Mesenchymal stem cell (in vitro differentiated cells and primary cell): ENCODE results near the gene HNRNPH1.

Experiments used
- DNase-seq: peaks from one replicate; pipeline ENCODE4 v3.0.0-alpha.2; 2013
- H2AFZ ChIP-seq: one replicate; pipeline ENCODE4 v1.6.1; 2013; ENCODE audit warnings: low read depth, mild to moderate bottlenecking, control low read depth, inconsistent platforms, low read length, moderate library complexity
- H2AK5ac ChIP-seq: 2 replicates; pipeline ENCODE4 v1.6.1; 2013; ENCODE audit warnings: low read length, moderate library complexity, mild to moderate bottlenecking, inconsistent platforms; ENCODE audit not compliant: severe bottlenecking
- H2BK120ac ChIP-seq: one replicate; pipeline ENCODE4 v1.6.1; 2013; ENCODE audit warnings: low read depth, mild to moderate bottlenecking, inconsistent platforms, low read length, moderate library complexity
- H2BK12ac ChIP-seq, 2 experiments: one replicate each; pipeline ENCODE4 v1.6.1; 2013; ENCODE audit warnings: inconsistent platforms in 2 of 2, low read length in 2 of 2, mild to moderate bottlenecking in 2 of 2, moderate library complexity in 2 of 2, control low read depth in 1 of 2
- H2BK15ac ChIP-seq: one replicate; pipeline ENCODE4 v1.6.1; 2013; ENCODE audit warnings: mild to moderate bottlenecking, low read depth, inconsistent platforms; ENCODE audit not compliant: poor library complexity, severe bottlenecking
- H2BK5ac ChIP-seq: 2 replicates; pipeline ENCODE4 v1.6.1; 2013; ENCODE audit warnings: low read depth, mild to moderate bottlenecking, low read length, control low read depth, inconsistent platforms; ENCODE audit not compliant: poor library complexity, severe bottlenecking
- H3K14ac ChIP-seq, 2 experiments: one replicate each; pipeline ENCODE4 v1.6.1; 2013; ENCODE audit warnings: inconsistent platforms in 2 of 2, low read length in 2 of 2, control low read depth in 1 of 2, mild to moderate bottlenecking in 1 of 2, moderate library complexity in 1 of 2
- H3K18ac ChIP-seq, 2 experiments: one replicate each; pipeline ENCODE4 v1.6.1; 2013; ENCODE audit warnings: inconsistent platforms in 2 of 2, low read length in 2 of 2, control low read depth in 1 of 2, low read depth in 1 of 2, mild to moderate bottlenecking in 1 of 2
- H3K23ac ChIP-seq, 2 experiments: one replicate each; pipeline ENCODE4 v1.6.1; 2013; ENCODE audit warnings: inconsistent platforms in 2 of 2, low read length in 2 of 2, mild to moderate bottlenecking in 2 of 2, moderate library complexity in 2 of 2, control low read depth in 1 of 2
- H3K27ac ChIP-seq: 2 replicates; pipeline ENCODE4 v1.5.1; 2013; ENCODE audit warnings: mild to moderate bottlenecking, moderate library complexity, low read length, control low read depth, inconsistent platforms; ENCODE audit not compliant: poor library complexity, severe bottlenecking
- H3K27me3 ChIP-seq, 2 experiments: 2 replicates each; pipeline versions ENCODE4 v1.6.1 to v1.7.0; 2013; ENCODE audit warnings: low read length in 2 of 2, mild to moderate bottlenecking in 2 of 2, moderate library complexity in 2 of 2, control low read depth in 1 of 2, inconsistent platforms in 1 of 2; ENCODE audit not compliant: control insufficient read depth in 1 of 2, insufficient read depth in 1 of 2
- H3K36me3 ChIP-seq, 2 experiments: 2 replicates each; pipeline versions ENCODE4 v1.6.1 to v1.7.0; 2013; ENCODE audit warnings: low read length in 2 of 2, control low read depth in 1 of 2, inconsistent platforms in 1 of 2, low read depth in 1 of 2, mild to moderate bottlenecking in 1 of 2; ENCODE audit not compliant: insufficient read depth in 2 of 2, control insufficient read depth in 1 of 2
- H3K4ac ChIP-seq, 2 experiments: one replicate each; pipeline ENCODE4 v1.6.1; 2013; ENCODE audit warnings: inconsistent platforms in 2 of 2, low read length in 2 of 2, mild to moderate bottlenecking in 2 of 2, moderate library complexity in 2 of 2, control low read depth in 1 of 2, low read depth in 1 of 2
- H3K4me1 ChIP-seq: 2 replicates; pipeline ENCODE4 v1.6.1; 2013; ENCODE audit warnings: low read depth, low read length, control low read depth; ENCODE audit not compliant: control insufficient read depth, insufficient read depth
- H3K4me2 ChIP-seq: 2 replicates; pipeline ENCODE4 v1.6.1; 2013; ENCODE audit warnings: low read length, mild to moderate bottlenecking, inconsistent platforms; ENCODE audit not compliant: poor library complexity, severe bottlenecking
- H3K4me3 ChIP-seq, 2 experiments: 2 replicates each; pipeline versions ENCODE4 v1.5.1 to v1.7.0; 2013; ENCODE audit warnings: low read length in 2 of 2, mild to moderate bottlenecking in 2 of 2, control low read depth in 1 of 2, low read depth in 1 of 2; ENCODE audit not compliant: insufficient read depth in 1 of 2
- H3K79me1 ChIP-seq: replicated peaks from 2 replicates; pipeline ENCODE4 v1.6.1; 2013; ENCODE audit warnings: mild to moderate bottlenecking, control low read depth, low read length, inconsistent platforms; ENCODE audit not compliant: poor library complexity, severe bottlenecking
- H3K9ac ChIP-seq: 2 replicates; pipeline ENCODE4 v1.7.0; 2013; ENCODE audit warnings: mild to moderate bottlenecking, low read length, moderate library complexity
- H3K9me3 ChIP-seq: 2 replicates; pipeline ENCODE4 v1.7.0; 2013; ENCODE audit warnings: mild to moderate bottlenecking, low read length; ENCODE audit not compliant: control insufficient read depth
- H4K8ac ChIP-seq: one replicate; pipeline ENCODE4 v1.6.1; 2013; ENCODE audit warnings: inconsistent platforms, mild to moderate bottlenecking, low read length, moderate library complexity
- H4K91ac ChIP-seq: one replicate; pipeline ENCODE4 v1.6.1; 2013; ENCODE audit warnings: mild to moderate bottlenecking, low read length, inconsistent platforms
- WGBS: methylation state at CpG from one replicate; pipeline ENCODE4 v1.1.7; 2013; ENCODE audit warnings: mixed read lengths; 5-methylcytosine and 5-hydroxymethylcytosine counted together

The HNRNPH1 gene

DNA sequence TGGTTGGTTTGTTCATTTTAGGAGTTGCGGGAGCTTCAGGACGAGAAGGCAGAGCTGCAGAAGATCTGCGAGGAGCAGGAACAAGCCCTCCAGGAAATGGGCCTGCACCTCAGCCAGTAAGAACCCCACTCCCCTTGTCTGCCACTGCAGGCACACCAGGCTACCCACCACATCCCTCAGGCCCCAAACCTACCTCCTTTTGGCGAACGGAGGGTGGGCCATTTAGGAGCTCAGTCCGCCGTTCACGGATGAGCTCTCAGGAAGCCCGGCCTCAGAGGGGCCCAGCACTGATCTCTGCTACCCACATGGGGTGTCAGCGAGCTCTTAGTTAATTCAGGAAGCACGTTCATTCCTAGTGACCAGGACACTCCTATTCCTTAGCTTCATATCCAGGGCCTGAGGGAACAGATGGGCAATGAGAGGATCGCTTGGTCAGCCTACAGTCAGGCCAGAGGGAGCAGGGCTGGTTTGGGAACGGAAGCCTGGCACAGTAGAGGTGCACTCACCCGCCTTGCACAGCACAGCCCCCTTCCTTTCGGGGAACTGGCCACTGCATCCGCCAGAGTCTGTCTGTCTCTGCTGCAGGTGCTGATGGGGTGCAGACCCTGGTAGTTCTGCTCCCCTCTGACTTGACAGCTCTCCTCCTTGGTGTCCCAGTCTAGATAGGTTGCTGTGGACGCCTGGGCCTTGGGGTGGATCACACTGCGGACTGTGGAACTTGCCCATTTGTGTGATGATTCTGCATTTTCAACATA lies 21.4 kb downstream of the HNRNPH1 start:
- Histone ChIP-seq H3K23ac (no peak overlapping the region), H4K91ac (no peak overlapping the region), H3K36me3 (peaks cover 79 to 82% of the 10 kb centered on the region in 2 experiments), H3K18ac (no peak overlapping the region), H3K4ac (no peak overlapping the region), H3K4me3 (no peak overlapping the region), H3K4me2 (no peak overlapping the region), H2BK5ac (no peak overlapping the region), H2BK120ac (no peak overlapping the region), H2AK5ac (no peak overlapping the region), H2AFZ (no peak overlapping the region), H4K8ac (no peak overlapping the region), H3K79me1 (peaks cover 16% of the 10 kb centered on the region), H3K14ac (no peak overlapping the region), H3K27ac (no peak overlapping the region), H3K9me3 (no peaks in the 10 kb centered on the region), H3K9ac (no peak overlapping the region), H2BK12ac (no peak overlapping the region), H3K27me3 (no peaks in the 10 kb centered on the region), H3K4me1 (no peaks in the 10 kb centered on the region), H2BK15ac (no peak overlapping the region)
- DNase-seq, result no peak
- 98% methylated on average over 17 of the region's 18 CpGs for WGBS

GRCh38 chr5:179599973-179600372 lies 23.5 kb downstream of the HNRNPH1 start:
- Histone ChIP-seq H2AFZ (no peak overlapping the region), H3K4ac (no peak overlapping the region), H3K14ac (no peak overlapping the region), H3K27ac (no peak overlapping the region), H2BK120ac (no peak overlapping the region), H3K23ac (no peak overlapping the region), H3K4me1 (peaks cover 2% of the 10 kb centered on the region), H2BK12ac (no peak overlapping the region), H3K18ac (no peak overlapping the region), H3K79me1 (peaks cover 18% of the 10 kb centered on the region), H4K91ac (no peak overlapping the region), H3K4me3 (no peak overlapping the region), H4K8ac (no peak overlapping the region), H3K9ac (no peak overlapping the region), H3K9me3 (no peaks in the 10 kb centered on the region), H2BK15ac (no peak overlapping the region), H3K36me3 (peaks cover 74 to 84% of the 10 kb centered on the region in 2 experiments), H3K4me2 (no peak overlapping the region), H3K27me3 (no peaks in the 10 kb centered on the region), H2BK5ac (no peak overlapping the region), H2AK5ac (no peak overlapping the region)
- 93% methylated on average over 9 of the region's 9 CpGs for WGBS
- no peak for DNase-seq

DNA sequence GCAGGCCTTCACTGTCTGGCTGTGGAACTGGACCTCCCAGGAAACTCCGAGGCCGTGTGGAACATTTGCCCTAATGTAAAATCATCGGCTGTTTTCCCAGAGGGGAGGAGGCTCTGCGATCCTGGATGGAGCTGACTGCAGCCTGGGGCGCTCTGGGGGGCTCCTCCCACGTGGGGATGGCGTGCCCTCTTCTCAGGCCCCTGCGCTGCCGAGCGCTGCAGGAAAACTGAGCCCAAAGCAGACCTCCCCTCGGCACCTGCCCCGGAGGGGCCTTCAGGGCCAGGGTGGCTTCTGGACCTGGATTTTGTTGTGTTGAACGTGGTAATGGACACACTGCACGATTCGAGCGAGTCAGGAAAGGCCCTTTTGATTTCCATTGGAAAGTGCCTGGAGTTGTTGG lies 23.9 kb downstream of the HNRNPH1 start:
- Histone ChIP-seq H2AK5ac (no peak overlapping the region), H2BK5ac (no peak overlapping the region), H4K91ac (no peak overlapping the region), H2BK12ac (no peak overlapping the region), H3K27me3 (no peaks in the 10 kb centered on the region), H3K4ac (no peak overlapping the region), H2BK15ac (no peak overlapping the region), H3K14ac (no peak overlapping the region), H3K18ac (no peak overlapping the region), H3K9me3 (no peaks in the 10 kb centered on the region), H2AFZ (no peak overlapping the region), H2BK120ac (no peak overlapping the region), H4K8ac (no peak overlapping the region), H3K79me1 (peaks cover 18% of the 10 kb centered on the region), H3K4me3 (no peak overlapping the region), H3K27ac (no peak overlapping the region), H3K4me2 (no peak overlapping the region), H3K36me3 (peaks cover 78 to 87% of the 10 kb centered on the region in 2 experiments), H3K23ac (no peak overlapping the region), H3K9ac (no peak overlapping the region), H3K4me1 (peaks cover 2% of the 10 kb centered on the region)
- 98% methylated on average over 16 of the region's 16 CpGs for WGBS
- DNase-seq, result no peak

- H4K91ac ChIP-seq, result no peak overlapping the region
- no peak overlapping the region for H3K27ac ChIP-seq
- H3K9ac ChIP-seq, result no peak overlapping the region
- no peak overlapping the region for H2BK15ac ChIP-seq
- H2BK5ac ChIP-seq, result no peak overlapping the region
- H4K8ac ChIP-seq, result no peak overlapping the region
- 99% methylated on average over 5 of the region's 9 CpGs for WGBS
- H3K79me1 ChIP-seq, result peaks cover 18% of the 10 kb centered on the region
- H2AFZ ChIP-seq, result no peak overlapping the region
- no peak overlapping the region for H3K4me2 ChIP-seq
- H3K36me3 ChIP-seq, result peaks cover 81 to 85% of the 10 kb centered on the region in 2 experiments
- H3K23ac ChIP-seq, result no peak overlapping the region
- H3K14ac ChIP-seq, result no peak overlapping the region
- no peak overlapping the region for H3K18ac ChIP-seq
- no peak overlapping the region for H3K4ac ChIP-seq
- no peak overlapping the region for H2AK5ac ChIP-seq
- no peak overlapping the region for H3K4me3 ChIP-seq
- peaks cover 2% of the 10 kb centered on the region for H3K4me1 ChIP-seq
- H3K9me3 ChIP-seq, result no peaks in the 10 kb centered on the region
- no peak overlapping the region for H2BK12ac ChIP-seq
- DNase-seq, result no peak
- no peak overlapping the region for H2BK120ac ChIP-seq
- no peaks in the 10 kb centered on the region for H3K27me3 ChIP-seq
Observed at GRCh38 chr5:179599100-179599499, 24.4 kb downstream of the HNRNPH1 start.
